Activated naive CD4-positive, alpha-beta T cell (primary cell): ENCODE data around the gene SHTN1.

Source experiments
- DNase-seq, 4 experiments: peaks; one replicate each; lab custom pipeline; 2025; lab: John Stamatoyannopoulos, UW

The SHTN1 gene, protein sequence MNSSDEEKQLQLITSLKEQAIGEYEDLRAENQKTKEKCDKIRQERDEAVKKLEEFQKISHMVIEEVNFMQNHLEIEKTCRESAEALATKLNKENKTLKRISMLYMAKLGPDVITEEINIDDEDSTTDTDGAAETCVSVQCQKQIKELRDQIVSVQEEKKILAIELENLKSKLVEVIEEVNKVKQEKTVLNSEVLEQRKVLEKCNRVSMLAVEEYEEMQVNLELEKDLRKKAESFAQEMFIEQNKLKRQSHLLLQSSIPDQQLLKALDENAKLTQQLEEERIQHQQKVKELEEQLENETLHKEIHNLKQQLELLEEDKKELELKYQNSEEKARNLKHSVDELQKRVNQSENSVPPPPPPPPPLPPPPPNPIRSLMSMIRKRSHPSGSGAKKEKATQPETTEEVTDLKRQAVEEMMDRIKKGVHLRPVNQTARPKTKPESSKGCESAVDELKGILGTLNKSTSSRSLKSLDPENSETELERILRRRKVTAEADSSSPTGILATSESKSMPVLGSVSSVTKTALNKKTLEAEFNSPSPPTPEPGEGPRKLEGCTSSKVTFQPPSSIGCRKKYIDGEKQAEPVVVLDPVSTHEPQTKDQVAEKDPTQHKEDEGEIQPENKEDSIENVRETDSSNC

DNA sequence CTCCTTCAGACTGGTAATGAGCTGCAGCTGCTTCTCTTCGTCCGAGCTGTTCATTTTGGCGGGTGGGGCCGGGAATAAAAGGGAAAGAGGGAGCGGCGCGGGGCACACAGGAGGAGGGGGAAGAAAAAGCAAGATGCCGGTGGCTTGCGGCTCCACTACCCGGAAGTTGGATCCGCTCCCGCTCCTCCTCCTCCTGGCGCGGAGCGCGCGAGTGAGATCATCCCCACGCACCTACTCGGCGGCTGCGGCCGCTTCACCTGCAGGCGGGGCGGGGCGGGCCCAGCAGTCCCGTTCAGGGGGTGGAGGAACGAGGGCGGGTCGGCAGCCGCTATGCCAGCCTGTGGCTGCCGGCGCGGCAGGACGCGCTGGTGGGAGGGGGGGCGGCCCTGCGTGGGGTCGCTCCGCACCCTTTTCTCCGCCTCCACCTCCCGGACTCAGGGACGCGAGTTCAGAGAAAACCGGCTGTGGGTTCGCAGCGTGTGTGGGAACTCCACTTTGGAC, at the start of gene SHTN1:
TSS of gene SHTN1 (minus strand) at position 162 of the 501 bp plus-strand sequence. CDS start at position 54, 108 bp downstream.
- no peak for DNase-seq

DNA sequence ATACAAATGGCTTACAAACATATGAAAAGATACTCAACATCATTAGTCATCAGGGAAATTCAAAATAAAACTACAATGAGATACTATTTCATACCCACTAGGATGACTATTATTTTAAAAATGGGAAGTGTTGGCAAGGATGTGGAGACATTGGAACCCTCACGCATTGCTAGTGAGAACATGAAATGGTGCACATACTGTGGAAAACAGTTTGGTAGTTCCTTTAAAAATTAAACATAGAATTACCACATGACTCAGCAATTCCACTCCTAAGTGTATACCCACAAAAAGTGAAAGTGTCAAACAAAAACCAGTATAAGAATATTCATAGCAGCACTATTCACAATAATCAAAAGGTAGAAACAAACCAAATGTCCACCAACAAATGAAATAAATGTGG, 48.5 kb upstream of the SHTN1 start:
- DNase-seq, result no peak

DNA sequence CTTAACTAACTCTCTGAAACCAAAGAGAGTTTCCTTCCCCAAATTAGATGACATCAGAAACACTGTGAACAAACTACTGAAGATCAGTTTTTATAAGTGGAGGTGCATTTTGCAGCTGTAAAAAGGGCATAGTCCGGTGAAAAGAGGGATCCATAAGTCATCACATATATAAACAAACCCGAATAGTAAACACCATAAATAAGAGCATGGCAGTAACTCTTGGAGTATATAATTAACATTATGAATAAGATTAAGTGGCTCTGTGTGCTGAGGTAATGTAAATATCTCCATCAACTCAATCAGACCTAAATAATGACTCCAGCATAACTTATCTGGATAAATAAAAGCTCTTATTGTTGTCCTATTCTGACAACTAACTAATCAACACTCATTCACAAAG, 43.0 kb upstream of the SHTN1 start:
- DNase-seq, result no peak

DNA sequence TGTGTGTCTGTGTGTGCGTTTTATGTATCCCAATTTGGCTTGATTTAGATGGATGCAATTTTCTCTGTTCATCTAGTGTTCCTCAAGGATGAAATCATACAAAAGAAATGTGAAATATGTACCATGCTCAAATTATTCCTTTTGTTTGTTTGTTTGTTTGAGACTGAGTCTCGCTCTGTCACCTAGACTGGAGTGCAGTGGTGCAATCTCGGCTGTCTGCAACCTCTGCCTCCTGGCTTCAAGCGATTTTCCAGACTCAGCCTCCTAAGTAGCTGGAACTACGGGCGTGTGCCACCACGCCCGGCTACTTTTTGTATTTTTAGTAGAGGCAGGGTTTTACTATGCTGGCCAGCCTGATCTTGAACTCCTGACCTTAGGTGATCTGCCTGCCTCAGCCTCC, 11.3 kb upstream of the SHTN1 start:
- no peak for DNase-seq

DNA sequence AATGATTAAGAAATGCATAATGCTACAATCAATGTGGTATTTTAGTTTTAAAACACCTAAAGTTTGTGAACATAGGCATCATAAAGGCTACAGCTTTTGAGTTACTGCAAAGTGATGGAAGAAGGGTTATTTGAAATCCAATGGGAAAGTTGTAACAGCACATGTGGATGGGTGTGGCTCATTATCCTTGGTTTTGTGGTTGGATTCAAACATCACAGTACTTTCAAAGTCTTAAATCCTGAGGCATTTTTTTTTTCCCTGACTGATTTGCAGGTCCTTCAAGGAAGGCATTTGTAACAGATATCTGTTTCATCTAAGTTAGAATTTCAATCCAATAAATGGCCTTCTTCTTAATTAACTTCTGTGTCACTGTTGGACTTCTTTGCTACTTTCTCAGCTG, 9.8 kb upstream of the SHTN1 start:
- DNase-seq, result no peak

DNA sequence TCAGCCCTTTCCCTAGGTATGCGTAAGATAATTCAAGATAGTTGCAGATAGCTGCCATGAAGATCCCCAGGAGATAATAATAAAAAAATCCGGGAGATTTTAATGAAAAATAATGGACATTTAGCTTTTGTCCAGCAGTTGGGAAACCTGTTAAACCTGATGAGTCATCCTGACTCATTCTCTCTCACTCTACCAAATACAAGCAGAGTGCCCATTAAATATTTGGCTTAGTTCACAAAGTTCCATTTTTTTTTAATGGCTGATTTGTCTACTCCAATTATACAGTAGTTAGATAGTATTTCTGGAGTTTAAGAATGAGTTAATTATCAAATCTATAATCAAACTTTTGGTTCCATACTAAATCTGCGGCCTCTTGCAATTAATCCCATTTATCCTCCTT, 2.1 kb upstream of the SHTN1 start:
- DNase-seq, result no peak

DNA sequence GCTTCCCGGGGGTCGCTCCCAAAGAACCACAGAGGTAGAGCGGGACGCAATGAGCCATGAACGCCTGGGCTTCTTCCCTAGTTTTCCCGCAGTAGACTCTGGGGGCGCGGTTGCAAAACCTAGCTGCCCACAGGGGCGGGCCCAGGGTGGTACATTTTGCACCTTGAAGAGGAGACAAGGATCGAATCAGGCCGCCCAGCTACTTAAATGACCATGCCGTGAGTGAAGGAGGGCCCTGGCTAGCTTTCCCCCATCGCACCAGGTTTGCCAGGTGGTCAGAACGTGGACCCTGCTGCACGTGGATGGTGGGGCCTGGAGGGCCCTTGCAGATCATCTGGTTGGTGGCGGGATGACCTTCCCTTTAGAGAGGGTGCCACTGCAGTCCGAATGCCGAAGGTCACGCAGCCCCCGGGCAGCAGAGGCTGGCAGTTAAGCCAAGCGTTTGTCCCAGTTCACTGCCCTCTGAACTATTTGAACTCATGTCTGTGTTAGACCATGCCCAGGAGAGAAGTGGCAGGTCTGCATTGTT, 604 bp upstream of the SHTN1 start:
- DNase-seq, result no peak

DNA sequence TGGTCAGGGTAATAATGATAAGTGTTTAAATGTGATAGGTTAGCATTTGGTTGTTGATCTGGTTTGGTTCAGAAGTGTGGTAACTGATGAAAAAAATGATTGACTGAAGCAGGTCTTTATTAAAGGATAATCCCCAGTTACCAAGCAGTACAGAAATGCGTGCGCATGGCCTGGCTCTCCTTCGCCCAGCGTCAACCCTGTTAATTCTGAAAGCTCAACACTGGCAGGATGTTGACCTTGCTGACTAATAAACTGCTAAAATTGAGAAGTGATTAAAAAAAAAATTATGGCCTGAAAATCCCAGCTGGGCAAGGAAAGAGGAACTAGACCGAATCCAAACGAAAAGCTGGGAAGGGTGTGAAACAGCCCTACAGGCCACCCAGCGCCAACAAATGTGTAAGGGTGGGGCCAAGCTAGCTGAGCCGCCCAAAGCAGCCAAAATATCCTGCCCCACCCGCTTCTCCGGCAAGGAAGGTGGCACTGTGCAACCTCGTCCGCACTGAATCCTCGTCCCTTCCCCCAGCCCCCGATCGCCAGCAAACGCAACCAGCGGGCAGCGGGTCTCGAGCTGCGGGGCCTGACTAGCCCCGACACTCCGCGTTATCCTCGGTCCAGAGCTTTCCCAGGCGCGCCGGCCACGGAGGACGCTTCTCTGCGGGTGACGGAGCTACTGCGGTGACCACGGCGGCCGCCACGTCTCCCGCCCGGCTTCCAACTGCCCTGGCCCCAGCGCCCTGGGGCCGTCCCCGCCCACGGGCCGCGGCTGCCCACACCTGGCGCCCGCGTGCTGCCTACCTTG, 561 bp downstream of the SHTN1 start:
- DNase-seq, result no peak

DNA sequence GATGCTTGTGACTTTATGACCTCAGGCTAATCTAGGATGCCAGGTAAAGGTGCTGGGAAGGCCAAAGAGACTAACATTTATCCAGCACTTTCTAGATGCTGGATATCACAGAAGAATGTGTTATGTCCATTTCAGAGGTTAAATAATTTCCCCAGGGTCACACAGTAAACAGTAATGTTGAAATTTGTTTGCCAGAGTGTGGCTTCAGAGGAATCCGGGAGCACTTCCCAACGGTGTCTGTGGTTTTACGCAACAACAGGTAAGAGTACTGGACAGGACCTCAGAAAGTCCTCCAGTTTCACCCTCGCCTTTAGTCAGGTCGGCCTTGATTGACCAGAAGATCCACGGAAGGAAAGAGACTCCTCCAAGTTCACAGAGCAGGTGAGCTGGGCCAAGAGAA, 1.7 kb downstream of the SHTN1 start:
- no peak for DNase-seq

DNA sequence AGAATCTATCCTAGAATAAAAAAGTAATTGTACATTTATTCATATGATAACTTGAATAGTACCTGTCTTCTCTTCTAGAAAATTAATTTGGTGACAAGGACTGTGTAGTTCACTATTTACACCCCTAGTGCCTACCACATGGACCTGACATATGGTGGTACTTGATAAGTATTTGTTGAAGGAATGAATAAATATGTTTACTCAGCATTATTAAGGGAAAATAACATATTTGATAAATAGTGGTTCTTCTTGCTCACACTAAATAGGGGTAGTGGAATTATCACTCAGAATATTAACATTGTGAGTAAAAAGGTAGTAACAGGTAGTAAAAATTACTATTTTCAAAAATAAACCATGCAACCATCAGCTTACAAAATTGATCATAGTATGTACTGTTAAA, 2.8 kb downstream of the SHTN1 start:
- no peak for DNase-seq

DNA sequence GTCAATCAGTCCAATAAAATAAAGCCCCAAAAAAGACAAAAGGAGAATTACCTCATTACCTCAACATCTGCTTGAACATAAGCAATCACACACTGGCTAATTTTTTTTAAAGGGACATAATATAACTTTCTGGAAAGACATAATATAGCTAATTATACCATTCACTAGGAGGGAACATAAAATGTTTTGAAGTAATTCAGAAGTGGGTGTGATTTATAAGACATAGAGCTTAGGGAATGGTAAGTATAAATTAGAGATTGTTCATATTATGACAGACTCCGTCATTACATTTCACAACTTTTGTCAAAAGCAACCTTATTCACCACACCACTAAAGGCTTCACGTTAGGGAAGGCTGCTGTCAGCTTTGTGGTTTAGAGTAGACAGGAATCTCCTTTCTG, 3.8 kb downstream of the SHTN1 start:
- no peak for DNase-seq

DNA sequence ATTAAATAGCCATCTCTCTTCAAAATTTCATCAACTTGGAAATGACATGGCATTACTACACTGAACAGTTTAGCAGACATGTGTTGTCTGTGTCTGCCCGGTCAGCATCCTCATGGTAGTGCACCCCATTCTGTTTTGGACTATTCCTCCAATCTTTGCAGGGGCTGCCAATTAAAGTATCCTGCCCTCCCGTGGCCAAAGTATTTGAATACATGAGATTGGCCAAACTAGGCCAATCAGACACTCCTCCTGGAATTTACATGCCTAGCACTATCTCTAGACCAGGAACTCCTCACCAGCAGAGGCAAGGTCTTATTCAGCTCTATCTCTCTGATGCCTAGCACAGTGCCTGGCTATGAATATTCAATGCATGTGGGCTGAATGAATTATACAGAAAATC, 4.4 kb downstream of the SHTN1 start:
- DNase-seq, result no peak

DNA sequence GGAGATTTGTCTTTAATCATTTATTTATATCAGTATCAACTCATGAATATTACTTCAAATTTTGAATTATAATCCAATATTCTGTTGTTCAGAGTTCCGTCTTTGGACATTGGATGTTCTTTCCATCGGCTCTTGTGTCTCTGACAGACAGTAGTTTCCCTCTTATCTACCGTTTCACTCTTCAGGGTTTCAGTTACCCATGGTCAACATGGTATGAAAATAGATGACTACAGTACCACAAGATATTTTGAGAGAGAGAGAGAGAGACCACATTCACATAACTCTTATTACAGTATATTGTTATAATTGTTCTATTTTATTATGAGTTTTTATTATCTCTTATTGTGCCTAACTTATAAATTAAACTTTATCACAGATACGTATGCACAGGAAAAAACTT, 6.8 kb downstream of the SHTN1 start:
- no peak for DNase-seq

DNA sequence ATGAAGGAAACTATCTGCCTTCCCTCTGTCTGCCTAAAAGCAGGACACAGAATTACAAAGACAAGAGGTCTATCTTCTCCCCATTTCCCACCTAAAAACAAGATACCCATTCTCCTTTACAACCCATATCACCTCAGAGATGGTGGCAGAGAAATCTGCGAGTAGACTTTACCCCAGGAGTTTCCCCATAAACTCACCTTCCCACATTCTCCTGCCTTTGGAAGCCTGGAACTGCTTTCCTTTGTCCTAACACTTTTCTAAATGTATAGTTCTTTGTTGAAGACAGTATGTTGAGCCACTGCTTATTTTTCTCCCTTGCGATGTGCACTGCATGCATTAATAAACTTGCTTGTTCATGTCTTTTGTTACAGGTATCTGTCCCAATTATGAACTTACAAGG, 8.0 kb downstream of the SHTN1 start:
- no peak for DNase-seq

DNA sequence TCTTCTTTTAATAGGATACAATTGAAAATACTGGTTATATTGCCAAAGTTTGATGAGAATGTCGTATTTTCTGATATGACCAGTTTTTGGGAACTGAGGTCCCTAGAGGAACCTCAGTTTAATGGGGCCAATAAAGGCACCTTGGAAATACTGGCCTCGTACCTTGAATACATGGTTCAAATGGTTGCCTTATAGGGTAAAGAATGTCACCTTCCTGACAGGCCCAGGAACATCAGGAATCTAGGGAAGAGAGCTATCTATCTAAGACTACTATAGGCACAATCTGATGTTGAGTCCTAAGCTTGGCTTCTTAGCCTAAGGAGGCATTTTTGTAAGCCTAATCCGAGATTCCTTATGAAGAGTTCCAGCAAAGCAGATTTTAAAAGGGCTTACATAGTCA, 9.3 kb downstream of the SHTN1 start:
- DNase-seq, result no peak

DNA sequence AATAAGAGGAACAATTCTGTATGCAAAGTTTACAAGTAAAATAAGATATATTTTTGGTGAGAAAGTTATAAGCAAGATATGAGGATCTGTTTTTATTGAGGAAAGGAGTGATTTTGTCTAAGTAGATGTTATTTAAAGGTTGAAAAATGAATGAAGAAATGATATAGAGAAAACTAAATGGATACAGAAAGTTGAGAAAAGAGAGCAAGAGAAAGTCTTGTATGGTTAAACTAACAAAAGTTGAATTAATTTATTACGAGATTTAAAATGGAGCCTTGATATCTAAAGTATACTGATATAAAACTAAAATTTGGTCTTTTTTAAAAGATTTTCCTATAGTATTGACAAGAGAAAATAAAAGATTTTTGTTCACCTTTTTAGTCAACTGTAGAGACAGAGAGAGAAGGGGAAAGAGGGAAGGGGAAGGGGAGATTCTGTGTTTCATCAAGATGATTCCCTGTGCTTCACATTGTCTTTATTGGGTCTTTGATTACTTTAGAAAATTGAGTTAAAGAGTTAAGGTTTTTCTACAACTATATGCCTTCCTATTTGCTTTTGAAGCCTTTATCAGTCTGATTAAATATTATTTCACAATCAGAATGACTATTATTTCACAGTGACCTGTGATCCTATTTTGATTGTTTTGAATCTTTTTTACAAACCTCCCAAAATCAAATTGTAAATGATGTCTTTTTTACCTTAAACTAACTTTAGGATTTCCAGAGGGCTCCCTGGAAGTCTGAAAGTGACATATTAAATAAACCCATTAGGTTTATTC, 10.7 kb downstream of the SHTN1 start:
- no peak for DNase-seq

DNA sequence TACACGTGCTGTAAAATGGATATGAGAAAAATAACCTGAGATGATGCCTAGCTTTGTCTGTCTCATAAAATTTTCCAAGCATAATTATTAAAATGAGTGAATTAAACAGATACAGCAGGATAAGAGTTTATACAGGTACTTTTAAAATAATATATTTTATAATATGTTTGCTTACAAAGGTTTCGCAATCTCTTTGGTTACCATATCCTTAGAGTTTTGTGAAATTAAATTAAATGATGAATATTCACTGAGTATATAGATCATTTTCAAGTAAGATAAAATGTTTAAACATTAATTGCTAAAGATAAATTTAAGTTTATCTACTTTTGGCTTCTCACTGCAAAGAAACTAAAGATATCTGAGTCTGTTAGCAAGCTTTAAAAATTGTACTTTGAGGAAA, 11.4 kb downstream of the SHTN1 start:
- no peak for DNase-seq

DNA sequence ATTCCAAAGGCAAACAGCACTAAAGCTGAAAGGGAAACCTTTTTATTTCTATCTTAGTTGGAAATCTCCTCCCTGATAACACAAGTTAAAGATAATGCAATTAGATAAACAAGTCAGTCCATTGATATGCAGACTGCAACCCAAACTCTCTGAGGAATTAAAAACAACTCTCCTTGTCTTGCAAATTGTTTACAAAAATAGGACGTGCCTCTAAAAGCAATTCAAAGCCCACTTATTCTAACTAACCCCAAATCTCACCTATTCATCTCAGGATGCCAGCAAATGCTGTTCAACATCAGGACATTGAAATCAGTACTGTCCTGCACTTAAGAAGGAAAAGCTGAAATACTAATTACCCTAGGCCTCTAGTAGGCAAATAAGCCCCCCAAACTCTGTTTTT, 12.8 kb downstream of the SHTN1 start:
- no peak for DNase-seq

DNA sequence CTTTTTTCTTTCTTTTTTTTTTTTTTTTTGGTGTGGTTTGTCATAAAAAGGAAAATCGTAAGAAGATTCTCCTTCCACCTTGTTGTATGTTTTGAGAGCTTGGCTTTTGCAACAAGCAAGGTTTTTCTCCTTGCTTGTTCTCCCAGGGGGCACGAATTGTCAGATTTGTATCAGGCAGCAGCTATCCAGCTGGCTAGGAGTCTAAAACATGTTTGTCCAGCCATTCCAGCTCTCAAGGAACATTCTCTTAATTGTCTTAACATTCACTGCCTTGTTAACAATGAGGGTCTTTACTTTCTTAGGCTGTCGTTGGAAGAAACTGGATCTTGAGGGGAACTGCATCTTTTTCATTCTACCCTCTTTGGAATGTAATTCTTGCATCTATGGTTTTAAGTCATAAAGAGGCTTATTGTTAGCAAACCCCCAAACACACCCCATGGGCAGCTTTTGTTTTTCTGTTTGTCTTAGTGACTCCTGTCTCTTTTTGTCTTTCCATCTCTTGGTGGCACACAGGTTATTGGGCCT, 14.6 kb downstream of the SHTN1 start:
- DNase-seq, result no peak

DNA sequence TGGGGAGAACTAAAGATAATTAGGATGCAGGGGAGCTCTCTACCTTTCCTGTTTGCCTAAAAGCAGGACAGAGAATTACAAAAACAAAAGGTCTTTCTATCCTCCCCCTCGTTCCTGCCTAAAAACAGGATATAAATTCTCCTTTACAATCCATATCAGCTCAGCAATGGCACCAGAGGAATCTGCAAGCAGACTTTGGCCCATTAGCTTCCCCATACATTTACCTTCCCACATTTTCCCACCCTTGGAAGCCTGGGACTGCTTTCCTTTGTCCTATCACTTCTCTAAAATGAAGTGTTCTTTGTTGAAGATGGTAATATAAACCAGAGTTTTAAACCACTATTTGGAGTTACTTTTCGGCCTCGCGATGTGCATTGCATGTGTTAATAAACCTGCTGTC, 15.5 kb downstream of the SHTN1 start:
- no peak for DNase-seq

DNA sequence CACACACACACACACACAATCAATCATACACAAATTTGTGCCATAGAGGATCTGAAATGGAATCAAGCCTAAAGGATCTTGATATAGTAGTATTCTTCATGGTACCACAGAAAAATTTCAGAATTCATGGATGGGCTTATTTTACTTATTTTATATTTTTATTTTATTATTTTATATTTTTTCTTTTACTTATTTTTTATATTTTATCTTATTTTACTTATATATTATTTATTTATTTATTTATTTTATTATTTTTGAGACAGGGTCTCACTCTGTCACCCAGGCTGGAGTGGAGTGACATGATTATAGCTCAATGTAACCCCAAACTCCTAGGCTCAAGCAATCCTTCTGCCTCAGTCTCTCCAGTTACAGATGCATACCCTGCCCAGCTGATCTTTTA, 16.7 kb downstream of the SHTN1 start:
- no peak for DNase-seq

DNA sequence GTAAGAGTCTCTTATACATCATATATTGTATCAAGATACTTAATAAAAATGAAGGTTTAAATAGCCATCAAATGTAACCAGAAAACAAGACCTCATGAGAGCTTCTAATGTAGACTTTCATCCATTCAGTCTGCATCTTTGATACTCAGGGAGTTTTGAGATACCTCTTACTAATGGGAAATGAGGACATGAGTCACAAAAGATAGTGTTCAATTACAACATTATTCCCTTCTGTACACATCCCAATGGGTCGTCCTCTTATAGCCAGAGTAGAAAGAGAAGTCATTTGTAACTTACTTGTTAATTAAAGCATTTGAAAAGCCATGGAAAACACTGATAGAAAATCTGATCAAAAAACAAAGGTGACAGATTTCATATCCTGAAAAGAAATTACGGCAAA, 19.4 kb downstream of the SHTN1 start:
- no peak for DNase-seq
